Activated CD8-positive, alpha-beta memory T cell treated with anti-CD3 and anti-CD28 coated beads for 4 hours (primary cell): ENCODE measurements around the gene KIAA0232.

ENCODE experiments used
- DNase-seq, 2 donors: peaks; one replicate each; pipeline ENCODE4 v3.0.0-alpha.2; 2020; ENCODE audit warnings: low read depth in 2 of 2

KIAA0232 gene, protein sequence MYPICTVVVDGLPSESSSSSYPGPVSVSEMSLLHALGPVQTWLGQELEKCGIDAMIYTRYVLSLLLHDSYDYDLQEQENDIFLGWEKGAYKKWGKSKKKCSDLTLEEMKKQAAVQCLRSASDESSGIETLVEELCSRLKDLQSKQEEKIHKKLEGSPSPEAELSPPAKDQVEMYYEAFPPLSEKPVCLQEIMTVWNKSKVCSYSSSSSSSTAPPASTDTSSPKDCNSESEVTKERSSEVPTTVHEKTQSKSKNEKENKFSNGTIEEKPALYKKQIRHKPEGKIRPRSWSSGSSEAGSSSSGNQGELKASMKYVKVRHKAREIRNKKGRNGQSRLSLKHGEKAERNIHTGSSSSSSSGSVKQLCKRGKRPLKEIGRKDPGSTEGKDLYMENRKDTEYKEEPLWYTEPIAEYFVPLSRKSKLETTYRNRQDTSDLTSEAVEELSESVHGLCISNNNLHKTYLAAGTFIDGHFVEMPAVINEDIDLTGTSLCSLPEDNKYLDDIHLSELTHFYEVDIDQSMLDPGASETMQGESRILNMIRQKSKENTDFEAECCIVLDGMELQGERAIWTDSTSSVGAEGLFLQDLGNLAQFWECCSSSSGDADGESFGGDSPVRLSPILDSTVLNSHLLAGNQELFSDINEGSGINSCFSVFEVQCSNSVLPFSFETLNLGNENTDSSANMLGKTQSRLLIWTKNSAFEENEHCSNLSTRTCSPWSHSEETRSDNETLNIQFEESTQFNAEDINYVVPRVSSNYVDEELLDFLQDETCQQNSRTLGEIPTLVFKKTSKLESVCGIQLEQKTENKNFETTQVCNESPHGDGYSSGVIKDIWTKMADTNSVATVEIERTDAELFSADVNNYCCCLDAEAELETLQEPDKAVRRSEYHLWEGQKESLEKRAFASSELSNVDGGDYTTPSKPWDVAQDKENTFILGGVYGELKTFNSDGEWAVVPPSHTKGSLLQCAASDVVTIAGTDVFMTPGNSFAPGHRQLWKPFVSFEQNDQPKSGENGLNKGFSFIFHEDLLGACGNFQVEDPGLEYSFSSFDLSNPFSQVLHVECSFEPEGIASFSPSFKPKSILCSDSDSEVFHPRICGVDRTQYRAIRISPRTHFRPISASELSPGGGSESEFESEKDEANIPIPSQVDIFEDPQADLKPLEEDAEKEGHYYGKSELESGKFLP (N-terminal part only)

GRCh38 chr4:6782147-6782845 lies at the start of gene KIAA0232:
Gene KIAA0232, plus strand, starts transcription at chr4:6782727. Its CDS starts 41,727 bp downstream, at chr4:6824454.
- peak; percentile 77 for DNase-seq

DNA sequence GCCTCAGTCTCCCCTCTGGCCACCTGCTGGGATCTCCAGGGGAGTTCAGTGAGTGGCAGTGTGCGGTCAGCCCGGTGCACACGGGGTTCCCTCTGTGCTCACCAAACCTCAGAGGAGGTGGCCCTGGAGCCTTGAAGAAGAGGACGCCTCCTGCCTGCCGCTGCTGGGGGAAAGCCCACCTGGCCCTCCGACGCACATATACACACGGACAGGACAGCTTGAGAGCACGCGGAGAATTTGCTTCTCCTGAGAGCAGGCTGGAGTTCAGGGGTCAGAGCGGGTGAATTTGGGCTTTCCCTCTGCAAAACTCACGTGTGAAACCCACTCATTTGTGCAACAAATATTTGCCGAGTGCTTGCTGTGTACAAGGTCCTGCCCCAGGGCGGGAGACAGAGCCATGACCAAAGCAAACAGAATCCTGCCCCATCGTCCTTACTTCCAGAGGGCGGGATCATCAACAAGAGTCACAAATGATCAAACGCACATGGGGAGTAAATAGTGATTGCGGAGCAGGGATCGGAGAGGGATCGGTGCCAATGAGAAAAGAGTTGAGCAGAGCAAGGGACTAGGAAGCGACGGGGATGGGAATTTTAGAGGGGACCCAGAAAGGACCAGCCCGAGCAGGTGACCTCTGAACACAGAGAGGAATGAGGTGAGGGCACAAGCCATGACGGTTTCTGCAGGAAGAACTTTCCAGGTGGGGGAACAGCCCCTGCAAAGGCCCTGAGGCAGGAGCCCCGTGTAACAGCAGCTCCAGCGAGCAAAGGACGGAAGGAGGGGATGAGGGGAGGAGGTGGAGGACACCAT lies 49.0 kb upstream of the KIAA0232 start:
- DNase-seq: no peak

- DNase-seq: no peak
Measured at GRCh38 chr4:6734165-6734786, 48.3 kb upstream of the KIAA0232 start.

GRCh38 chr4:6739920-6740319 lies 42.6 kb upstream of the KIAA0232 start:
- DNase-seq: no peak

DNA sequence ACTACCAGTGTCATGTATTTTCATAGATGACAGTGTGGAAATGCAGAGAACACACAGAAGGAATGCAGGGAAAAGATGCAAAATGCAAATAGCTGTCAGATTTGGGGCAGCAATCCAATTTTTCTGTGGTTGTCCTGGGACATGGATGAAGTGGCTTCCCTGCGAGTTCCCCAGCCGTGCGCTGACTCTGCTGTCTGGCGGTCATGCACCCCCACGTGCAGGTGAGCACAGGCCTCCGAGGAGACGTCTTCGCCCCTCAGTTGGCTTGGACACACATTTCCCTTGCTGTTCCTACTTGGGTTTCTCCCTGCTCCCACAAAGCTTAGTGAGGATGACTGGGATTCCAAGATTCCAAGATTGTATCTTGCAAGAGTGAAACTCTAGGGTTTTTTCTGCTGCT lies 42.2 kb upstream of the KIAA0232 start:
- no peak for DNase-seq

- DNase-seq: no peak
Measured at GRCh38 chr4:6742507-6742906, 40.0 kb upstream of the KIAA0232 start.

GRCh38 chr4:6742989-6743388 lies 39.5 kb upstream of the KIAA0232 start:
- no peak for DNase-seq

DNA sequence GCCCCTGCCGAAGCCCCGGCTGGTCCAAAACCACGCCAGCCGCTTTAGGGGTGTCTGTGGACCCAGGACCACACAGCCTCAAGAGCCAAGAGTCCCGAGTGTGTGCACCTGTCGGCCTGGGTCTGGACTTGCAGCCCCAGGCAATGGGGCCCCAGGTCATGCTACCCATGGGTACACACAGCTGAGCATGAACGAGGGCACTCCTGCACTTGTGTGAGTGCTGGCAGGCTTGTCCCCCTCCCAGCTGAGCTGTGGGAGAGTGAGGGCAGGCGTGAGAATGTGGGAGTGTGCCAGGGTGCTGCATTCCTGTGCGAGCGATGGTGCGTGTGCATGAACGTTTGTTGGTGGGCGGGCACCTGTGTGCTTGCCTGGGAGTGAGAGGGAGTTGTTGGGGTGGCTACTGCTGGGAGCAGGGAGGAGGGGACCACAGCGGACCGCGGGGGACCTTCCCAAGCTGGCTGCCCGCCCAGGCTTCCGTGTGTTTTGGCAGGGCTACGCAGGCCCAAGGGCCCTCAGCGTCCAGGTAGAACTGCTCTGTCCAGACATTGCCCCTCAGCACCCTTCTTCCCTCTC lies 35.7 kb upstream of the KIAA0232 start:
- DNase-seq: no peak

GRCh38 chr4:6747294-6748051 lies 35.1 kb upstream of the KIAA0232 start:
- DNase-seq: no peak

- no peak for DNase-seq
Measured at GRCh38 chr4:6748286-6748685, 34.2 kb upstream of the KIAA0232 start.

DNA sequence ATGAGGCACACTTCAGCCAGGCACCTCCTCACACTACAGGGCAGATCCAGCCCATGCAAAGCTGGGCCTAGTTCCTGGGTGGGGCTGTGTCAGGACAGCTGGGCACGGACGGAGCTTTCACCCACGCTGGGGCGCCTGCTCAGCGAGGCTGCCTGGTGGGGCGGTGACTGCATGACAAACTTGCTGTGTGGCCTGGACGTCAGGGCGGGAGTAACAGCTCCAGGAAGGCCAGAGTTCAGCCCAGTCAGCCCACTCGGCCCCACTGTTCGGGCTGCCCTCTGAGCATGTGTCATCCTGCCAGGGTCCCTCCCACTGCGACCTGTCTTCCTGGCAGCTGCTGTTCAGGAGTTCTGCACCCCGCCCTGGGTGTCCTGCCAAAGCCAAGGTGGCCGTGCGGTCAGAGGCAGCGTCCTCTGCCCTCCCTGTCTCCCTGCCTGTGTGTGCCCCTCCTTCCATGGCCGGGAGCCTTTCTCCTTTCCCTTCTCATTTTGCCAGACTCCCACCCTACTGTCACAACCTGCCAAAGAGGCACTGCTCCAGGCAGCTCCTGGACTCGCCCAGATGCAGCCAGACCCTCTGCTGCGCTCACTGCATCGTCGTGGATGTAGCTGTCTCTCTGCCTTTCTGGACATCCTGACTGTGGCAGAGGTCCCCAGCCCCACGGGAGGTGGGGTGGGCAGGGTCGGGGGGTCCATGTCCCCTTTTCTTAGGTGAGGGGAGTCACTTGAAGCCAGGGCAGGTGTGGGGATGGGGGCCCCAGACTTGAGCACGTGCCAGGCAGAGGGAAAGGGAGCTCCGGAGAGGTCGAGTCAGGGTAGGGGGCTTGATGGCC lies 33.0 kb upstream of the KIAA0232 start:
- no peak for DNase-seq

GRCh38 chr4:6750286-6751221 lies 32.0 kb upstream of the KIAA0232 start:
- no peak for DNase-seq

DNA sequence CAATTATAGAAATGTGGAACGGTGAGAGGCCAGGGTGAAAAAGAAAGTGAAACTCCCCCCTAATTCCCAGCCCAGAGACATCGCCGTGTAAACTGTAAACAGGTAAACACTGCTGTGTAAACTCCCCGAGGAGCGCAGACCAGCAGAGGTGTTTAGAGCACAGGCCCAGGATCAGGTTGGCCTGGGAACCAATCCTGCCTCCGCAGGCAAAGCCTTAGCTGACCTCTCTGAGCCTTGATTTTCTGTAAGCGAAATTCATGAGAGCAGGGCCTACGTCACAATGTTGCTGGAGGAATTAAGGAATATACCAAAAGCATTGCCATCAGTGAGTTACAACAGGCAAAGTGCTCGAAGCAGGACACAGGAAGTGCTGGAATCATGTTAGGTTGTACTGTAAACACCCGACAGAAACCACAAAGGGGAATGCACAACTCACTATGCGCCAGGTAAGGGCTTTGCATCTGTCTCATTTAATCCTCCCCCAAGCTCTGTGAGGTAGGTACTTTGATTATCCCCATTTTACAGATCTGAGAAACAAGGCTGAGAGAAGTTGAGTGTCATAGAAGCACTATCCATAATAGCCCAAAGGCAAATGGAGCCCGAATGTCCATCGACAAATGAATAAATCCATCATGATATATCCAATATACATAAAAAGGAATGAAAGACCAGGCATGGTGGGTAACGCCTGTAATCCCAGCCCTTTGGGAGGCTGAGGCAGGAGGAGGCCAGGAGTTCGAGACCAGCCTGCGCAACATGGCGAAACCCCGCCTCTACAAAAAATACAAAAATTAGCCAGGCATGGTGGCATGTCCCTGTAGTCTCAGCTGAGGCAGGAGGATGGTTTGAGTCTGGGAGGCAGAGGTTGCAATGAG lies 30.7 kb upstream of the KIAA0232 start:
- DNase-seq: no peak

DNA sequence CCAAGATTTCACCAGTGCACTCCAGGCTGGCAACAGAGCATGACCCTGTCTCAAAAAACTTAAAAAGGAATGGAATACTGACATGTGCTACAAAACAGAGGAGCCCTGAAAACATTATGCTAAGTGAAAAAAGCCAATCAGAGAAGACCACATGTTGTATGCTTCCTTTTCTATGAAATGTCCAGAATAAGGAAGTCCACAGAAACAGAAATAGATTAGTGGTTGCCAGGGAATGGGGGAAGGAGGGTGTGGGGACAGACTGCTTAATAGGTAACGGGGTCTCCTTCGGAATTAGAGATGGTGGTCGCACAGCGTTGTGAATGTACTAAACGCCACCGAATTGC lies 30.1 kb upstream of the KIAA0232 start:
- no peak for DNase-seq

DNA sequence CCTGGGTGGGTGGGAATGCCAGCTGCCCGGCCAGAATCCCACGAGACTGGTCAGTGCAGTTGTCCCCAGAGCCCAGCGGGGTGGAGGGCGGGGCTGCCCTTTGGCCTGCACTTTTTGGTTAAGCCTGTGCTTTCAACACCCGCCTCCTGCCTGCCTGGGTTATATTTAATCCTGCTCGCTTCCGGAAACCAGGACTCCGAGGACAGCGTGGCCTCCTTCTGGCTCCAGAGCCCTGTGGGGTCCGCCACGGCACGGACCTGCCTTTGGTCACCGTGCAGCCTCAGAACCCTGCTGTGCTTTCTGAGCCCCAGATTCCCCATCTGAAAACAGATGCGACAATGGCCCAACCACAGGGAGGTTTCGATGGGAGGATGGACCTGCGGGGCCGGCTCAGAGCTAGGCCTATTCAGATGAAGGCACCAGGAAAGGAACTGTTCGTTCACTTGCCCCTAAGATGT lies 29.4 kb upstream of the KIAA0232 start:
- DNase-seq: no peak

DNA sequence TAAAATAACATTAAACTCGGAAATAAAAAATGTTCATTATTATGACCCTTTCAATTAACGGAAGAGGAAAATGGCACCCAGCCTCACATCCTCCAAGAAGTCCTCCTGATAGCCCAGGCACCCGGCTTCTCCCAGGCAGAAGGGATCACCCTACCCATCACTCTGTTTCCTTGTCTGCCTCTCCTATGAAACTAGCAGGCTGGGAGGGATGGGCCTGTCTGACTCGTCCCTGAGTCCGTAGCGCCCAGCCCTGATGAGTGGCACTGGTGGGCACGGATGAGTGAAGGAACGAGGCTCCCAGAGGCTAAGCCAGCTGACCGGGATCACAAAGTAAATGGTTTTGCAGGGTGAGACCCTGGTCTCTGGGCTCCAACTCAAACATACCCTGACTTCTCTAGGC lies 28.6 kb upstream of the KIAA0232 start:
- no peak for DNase-seq
